WERI-Rb-1 (cell line): ENCODE measurements around the gene ABCA7.
A peak's percentile ranks its signal among the peaks of the same experiment; 100 is the strongest.

ENCODE experiments used
- DNase-seq: peaks from one replicate; pipeline ENCODE4 v3.0.0-alpha.2; 2020
- H3K27ac ChIP-seq: fragments of 250-450 bp; sonication (Bioruptor Pico); 2 replicates; pipeline ENCODE4 v1.5.1; 2020; ENCODE audit warnings: mild to moderate bottlenecking, moderate library complexity
- H3K27me3 ChIP-seq: fragments of 250-450 bp; sonication (Bioruptor Pico); 2 replicates; pipeline ENCODE4 v1.5.1; 2021; ENCODE audit warnings: mild to moderate bottlenecking, low read depth, moderate library complexity; ENCODE audit not compliant: insufficient read depth, severe bottlenecking
- H3K36me3 ChIP-seq: fragments of 250-450 bp; sonication (Bioruptor Pico); 2 replicates; pipeline ENCODE4 v1.5.1; 2020; ENCODE audit warnings: mild to moderate bottlenecking, moderate library complexity
- H3K4me3 ChIP-seq: 2 replicates; pipeline ENCODE4 v1.5.1; 2011; ENCODE audit warnings: low read depth, mild to moderate bottlenecking, control low read depth, low read length
- H3K9me3 ChIP-seq: fragments of 250-450 bp; sonication (Bioruptor Pico); 2 replicates; pipeline ENCODE4 v1.5.1; 2021; ENCODE audit warnings: mild to moderate bottlenecking, moderate library complexity; ENCODE audit not compliant: severe bottlenecking
- TF ChIP-seq, protein P1 (sequence below): IDR thresholded peaks from 2 replicates; pipeline ENCODE4 v1.5.1; 2011; ENCODE audit warnings: low read depth, mild to moderate bottlenecking, control low read depth, inconsistent platforms, low read length

Gene ABCA7, protein sequence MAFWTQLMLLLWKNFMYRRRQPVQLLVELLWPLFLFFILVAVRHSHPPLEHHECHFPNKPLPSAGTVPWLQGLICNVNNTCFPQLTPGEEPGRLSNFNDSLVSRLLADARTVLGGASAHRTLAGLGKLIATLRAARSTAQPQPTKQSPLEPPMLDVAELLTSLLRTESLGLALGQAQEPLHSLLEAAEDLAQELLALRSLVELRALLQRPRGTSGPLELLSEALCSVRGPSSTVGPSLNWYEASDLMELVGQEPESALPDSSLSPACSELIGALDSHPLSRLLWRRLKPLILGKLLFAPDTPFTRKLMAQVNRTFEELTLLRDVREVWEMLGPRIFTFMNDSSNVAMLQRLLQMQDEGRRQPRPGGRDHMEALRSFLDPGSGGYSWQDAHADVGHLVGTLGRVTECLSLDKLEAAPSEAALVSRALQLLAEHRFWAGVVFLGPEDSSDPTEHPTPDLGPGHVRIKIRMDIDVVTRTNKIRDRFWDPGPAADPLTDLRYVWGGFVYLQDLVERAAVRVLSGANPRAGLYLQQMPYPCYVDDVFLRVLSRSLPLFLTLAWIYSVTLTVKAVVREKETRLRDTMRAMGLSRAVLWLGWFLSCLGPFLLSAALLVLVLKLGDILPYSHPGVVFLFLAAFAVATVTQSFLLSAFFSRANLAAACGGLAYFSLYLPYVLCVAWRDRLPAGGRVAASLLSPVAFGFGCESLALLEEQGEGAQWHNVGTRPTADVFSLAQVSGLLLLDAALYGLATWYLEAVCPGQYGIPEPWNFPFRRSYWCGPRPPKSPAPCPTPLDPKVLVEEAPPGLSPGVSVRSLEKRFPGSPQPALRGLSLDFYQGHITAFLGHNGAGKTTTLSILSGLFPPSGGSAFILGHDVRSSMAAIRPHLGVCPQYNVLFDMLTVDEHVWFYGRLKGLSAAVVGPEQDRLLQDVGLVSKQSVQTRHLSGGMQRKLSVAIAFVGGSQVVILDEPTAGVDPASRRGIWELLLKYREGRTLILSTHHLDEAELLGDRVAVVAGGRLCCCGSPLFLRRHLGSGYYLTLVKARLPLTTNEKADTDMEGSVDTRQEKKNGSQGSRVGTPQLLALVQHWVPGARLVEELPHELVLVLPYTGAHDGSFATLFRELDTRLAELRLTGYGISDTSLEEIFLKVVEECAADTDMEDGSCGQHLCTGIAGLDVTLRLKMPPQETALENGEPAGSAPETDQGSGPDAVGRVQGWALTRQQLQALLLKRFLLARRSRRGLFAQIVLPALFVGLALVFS (N-terminal part only)

GRCh38 chr19:1039646-1040475 lies at the start of gene ABCA7:
Gene ABCA7, plus strand, starts transcription at chr19:1040107. Its CDS starts 1,255 bp downstream, at chr19:1041362.
- Histone ChIP-seq H3K27me3 (no peaks in the 10 kb centered on the region), H3K36me3 (peaks cover 56% of the 10 kb centered on the region), H3K27ac (peak within 1 kb of the TSS; percentile 84), H3K9me3 (peaks cover 2% of the 10 kb centered on the region), H3K4me3 (peak within 1 kb of the TSS; percentile 78)
- peak; percentile 99 for DNase-seq
- TF ChIP-seq, protein P1, sequence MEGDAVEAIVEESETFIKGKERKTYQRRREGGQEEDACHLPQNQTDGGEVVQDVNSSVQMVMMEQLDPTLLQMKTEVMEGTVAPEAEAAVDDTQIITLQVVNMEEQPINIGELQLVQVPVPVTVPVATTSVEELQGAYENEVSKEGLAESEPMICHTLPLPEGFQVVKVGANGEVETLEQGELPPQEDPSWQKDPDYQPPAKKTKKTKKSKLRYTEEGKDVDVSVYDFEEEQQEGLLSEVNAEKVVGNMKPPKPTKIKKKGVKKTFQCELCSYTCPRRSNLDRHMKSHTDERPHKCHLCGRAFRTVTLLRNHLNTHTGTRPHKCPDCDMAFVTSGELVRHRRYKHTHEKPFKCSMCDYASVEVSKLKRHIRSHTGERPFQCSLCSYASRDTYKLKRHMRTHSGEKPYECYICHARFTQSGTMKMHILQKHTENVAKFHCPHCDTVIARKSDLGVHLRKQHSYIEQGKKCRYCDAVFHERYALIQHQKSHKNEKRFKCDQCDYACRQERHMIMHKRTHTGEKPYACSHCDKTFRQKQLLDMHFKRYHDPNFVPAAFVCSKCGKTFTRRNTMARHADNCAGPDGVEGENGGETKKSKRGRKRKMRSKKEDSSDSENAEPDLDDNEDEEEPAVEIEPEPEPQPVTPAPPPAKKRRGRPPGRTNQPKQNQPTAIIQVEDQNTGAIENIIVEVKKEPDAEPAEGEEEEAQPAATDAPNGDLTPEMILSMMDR, result 0 out of 2 replicates have a peak, but pooled peaks have one; percentile 5

DNA sequence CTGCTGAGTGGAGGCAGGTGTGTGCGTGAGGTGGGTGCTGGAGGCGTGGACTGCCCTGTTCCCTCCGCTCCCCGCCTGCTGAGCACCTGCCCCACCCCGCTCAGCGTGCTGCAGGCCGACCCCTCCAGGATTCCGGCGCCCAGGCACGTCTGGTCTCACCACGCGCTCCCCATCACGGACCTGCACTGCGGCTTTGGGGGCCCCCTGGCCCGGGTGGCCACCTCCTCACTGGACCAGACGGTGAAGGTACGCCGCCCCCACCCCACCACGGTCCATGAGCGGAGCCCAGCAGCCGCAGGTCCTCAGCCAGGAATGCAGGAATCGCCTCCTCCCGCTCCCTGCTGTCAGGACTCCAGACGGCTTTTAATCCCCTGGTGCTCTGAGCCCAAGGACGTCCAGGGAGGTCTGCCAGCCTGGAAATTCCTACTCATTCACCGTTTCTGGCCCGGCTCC lies 49.8 kb upstream of the ABCA7 start:
- TF ChIP-seq, protein P1, result no peak
- H3K27ac ChIP-seq, result peak overlapping the region; percentile 52
- H3K9me3 ChIP-seq, result no peaks in the 10 kb centered on the region
- peak; percentile 84 for DNase-seq
- no peak overlapping the region for H3K4me3 ChIP-seq
- no peaks in the 10 kb centered on the region for H3K27me3 ChIP-seq
- peaks cover 44% of the 10 kb centered on the region for H3K36me3 ChIP-seq

DNA sequence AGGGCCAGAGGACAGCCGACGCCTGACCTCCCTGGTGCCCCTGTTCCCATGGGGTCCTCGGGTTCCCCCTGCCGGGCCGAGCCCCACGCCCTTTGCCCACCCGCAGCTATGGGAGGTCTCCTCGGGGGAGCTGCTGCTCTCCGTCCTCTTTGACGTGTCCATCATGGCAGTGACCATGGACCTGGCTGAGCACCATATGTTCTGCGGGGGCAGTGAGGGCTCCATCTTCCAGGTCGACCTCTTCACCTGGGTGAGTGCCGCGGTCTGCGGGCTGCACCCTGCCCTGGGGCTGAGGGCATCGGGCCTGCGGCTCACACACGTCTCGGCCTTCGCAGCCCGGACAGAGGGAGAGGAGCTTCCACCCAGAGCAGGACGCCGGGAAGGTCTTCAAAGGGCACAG lies 49.2 kb upstream of the ABCA7 start:
- Histone ChIP-seq H3K9me3 (no peaks in the 10 kb centered on the region), H3K27ac (peak overlapping the region; percentile 52), H3K36me3 (peaks cover 44% of the 10 kb centered on the region), H3K27me3 (peaks cover under 1% of the 10 kb centered on the region), H3K4me3 (no peak overlapping the region)
- no peak for DNase-seq
- TF ChIP-seq, protein P1, result no peak

DNA sequence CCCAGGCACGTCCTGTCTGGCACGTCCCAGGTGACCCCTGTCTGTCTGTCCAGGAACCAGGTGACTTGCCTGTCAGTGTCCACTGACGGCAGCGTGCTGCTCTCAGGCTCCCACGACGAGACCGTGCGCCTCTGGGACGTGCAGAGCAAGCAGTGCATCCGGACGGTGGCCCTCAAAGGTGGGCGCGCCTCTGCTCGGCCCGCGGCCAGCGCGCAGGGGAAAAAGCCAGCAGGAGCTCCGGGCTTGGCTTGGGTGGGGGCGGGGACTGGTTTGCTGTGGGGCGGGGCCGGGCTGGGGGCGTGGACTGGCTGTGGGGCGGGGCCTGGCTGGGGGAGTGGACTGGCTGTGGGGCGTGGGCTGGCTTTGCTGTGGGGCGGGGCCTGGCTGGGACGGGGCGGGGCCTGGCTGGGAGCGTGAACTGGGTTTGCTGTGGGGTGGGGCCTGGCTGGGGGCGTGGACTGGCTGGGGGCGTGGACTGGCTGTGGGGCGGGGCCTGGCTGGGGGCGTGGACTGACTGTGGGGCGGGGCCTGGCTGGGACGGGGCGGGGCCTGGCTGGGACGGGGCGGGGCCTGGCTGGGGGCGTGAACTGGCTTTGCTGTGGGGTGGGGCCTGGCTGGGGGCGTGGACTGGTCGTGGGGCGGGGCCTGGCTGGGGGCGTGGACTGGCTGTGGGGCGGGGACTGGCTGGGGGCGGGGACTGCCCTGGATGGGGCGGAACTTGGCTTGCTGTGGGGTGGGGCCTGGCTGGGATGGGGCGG lies 48.6 kb upstream of the ABCA7 start:
- peak; percentile 87 for DNase-seq
- H3K36me3 ChIP-seq, result peaks cover 39% of the 10 kb centered on the region
- TF ChIP-seq, protein P1, result no peak
- peak overlapping the region; percentile 52 for H3K27ac ChIP-seq
- peaks cover 6% of the 10 kb centered on the region for H3K27me3 ChIP-seq
- H3K4me3 ChIP-seq, result no peak overlapping the region
- no peaks in the 10 kb centered on the region for H3K9me3 ChIP-seq
